ENCODE measurements around the gene RTBDN.
A peak's percentile ranks its signal among the peaks of the same experiment; 100 is the strongest.

RTBDN gene

GRCh38 chr19:12834566-12834943, at the start of gene RTBDN:
TSS of gene RTBDN (minus strand) at chr19:12834579. CDS start at chr19:12829979, 4,600 bp downstream.
- no peak for DNase-seq

GRCh38 chr19:12882589-12882988, 48.2 kb upstream of the RTBDN start:
- no peak for DNase-seq

DNA sequence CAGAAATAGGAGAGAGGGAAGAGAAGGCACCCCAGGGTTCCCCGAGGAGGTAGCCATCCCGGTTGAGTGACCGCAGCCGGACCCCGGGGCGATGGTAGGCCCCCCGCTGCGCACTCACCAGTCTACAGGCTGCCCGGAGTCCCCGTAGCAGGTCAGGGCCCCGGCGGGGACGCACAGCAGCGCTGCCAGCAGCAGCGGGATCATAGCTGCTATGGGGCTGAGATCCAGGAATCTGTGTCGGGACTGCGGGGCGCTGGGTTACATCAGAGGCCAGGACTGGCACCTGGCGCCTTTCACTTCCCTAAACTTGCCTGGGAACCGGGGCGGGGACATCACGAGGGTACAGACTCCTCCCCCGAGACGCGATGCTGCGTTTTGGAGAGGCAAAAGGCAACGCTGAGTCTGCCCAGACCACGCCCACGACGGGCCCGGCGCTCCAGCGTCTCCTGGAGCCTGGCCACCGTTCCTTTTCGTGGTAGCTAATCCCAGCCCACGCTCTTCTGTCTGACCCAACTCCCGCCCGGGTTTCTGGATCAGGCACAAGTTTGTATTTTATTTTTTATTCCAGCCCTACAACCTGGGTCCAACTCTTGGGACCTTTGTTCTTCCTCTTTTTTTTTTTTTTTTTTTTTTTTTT, 46.9 kb upstream of the RTBDN start, which contains the start of gene DNASE2:
Gene DNASE2 (minus strand): TSS at position 278 of the 637 bp plus-strand sequence. CDS start 74 bp downstream, at position 204.
- peak; percentile 98 for DNase-seq

GRCh38 chr19:12880551-12881171, 46.3 kb upstream of the RTBDN start:
- DNase-seq: peak; percentile 27

- DNase-seq: no peak
These were observed 40.7 kb upstream of the RTBDN start for GRCh38 chr19:12875086-12875485.

GRCh38 chr19:12873891-12874745, 39.7 kb upstream of the RTBDN start:
- no peak for DNase-seq

DNA sequence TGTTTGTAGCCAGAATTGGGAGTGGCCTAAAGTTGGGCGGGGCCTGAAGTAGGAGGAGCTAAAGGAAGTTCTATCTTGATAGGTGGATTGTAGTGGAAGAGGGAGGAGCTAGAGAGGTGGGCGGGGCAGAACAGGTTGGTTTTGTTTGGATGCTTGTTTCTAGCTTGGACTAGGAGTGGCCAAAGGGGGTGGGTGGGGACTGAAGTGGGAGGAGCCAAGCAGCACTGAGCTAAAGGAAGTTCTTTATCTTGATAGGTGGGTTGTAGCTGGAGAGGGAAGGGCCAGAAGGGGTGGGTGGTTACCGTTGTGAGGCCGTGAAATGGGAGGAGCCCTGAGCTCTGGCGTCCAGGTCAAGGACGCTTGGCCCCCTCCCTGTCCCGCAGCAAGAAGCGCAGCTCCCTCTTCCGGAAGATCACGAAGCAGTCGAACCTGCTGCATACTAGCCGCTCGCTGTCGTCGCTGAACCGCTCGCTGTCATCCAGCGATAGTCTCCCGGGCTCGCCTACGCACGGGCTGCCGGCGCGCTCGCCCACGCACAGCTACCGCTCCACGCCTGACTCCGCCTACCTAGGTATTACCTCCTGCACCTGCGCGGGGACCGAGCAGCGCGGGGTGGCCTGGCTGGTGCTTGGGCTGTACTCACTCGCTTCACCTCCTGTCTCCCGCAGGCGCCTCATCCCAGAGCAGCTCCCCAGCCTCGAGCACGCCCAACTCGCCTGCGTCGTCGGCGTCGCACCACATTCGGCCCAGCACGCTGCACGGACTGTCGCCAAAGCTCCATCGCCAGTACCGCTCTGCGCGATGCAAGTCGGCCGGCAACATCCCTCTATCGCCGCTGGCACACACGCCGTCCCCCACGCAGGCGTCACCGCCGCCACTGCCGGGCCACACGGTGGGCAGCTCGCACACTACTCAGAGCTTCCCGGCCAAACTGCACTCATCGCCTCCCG, 38.8 kb upstream of the RTBDN start:
- DNase-seq: peak; percentile 56

- no peak for DNase-seq
These were observed 37.9 kb upstream of the RTBDN start for GRCh38 chr19:12872255-12872654.

GRCh38 chr19:12871681-12872080, 37.3 kb upstream of the RTBDN start:
- no peak for DNase-seq

GRCh38 chr19:12868540-12869112, 34.2 kb upstream of the RTBDN start:
- DNase-seq: peak; percentile 16

DNA sequence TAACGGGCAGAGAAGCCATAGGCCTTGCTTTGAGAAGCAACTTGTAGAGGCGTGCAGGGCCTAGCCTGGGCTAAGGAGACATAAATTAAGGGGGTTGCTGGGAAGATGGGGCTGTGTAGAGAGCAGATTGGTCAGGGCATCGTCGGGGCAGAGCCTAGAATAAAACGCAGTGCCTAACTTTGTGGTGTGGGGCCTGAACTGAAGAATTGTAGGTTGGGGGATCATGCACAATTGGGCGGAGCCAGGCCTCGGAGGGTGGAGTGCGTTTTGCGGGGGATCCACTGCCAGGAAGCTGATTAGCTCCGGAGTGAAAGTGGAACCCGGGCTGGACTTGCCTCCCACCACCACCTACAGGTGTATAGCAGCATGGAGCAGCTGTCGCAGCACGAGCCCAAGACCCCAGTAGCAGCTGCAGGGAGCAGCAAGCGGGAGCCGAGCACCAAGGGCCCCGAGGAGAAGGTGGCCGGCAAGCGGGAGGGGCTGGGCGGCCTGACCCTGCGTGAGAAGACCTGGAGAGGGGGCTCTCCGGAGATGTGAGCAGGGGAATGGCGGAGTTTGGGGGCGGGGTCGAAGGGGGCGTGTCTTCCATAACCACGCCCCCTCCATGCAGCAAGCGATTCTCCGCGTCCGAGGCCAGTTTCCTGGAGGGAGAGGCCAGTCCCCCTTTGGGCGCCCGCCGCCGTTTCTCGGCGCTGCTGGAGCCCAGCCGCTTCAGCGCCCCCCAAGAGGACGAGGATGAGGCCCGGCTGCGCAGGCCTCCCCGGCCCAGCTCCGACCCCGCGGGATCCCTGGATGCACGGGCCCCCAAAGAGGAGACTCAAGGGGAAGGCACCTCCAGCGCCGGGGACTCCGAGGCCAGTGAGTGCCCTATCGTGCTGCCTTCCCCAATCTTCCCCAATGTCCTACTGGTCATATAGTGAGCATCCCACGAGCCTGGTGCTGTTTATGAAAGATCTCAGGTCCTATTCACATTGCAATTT, 33.0 kb upstream of the RTBDN start:
- DNase-seq: peak; percentile 49

GRCh38 chr19:12866416-12867119, 32.2 kb upstream of the RTBDN start:
- DNase-seq: no peak

DNA sequence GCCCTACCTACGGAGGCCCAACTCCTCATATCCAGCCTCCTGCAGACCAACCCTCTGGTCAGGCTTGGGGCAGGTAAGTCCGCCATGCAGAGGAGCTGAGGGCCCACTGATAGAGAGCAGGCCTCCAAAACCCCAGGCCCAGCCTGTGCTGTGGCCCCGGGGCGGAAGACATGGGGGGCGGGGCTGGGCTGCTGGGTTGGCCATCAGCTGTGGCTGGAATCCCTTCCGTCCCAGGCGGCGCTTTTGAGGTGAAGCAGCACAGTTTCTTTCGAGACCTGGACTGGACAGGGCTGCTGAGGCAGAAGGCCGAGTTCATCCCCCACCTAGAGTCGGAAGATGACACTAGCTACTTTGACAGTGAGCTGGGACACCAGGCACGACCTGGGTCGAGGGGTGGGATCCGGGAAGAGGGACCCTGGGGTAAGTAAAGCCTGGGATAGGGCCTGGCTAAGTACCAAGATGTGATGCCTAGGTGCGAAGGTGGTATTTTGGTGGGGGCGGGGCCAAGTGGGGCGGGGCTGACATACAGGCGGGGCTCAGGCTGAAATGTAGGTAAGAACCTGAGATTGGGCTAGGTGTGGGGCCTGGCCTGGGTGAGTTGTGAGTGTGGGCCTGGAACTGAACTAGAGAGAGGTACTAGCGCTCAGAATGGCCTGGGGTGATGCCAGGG, 31.5 kb upstream of the RTBDN start:
- no peak for DNase-seq

DNA sequence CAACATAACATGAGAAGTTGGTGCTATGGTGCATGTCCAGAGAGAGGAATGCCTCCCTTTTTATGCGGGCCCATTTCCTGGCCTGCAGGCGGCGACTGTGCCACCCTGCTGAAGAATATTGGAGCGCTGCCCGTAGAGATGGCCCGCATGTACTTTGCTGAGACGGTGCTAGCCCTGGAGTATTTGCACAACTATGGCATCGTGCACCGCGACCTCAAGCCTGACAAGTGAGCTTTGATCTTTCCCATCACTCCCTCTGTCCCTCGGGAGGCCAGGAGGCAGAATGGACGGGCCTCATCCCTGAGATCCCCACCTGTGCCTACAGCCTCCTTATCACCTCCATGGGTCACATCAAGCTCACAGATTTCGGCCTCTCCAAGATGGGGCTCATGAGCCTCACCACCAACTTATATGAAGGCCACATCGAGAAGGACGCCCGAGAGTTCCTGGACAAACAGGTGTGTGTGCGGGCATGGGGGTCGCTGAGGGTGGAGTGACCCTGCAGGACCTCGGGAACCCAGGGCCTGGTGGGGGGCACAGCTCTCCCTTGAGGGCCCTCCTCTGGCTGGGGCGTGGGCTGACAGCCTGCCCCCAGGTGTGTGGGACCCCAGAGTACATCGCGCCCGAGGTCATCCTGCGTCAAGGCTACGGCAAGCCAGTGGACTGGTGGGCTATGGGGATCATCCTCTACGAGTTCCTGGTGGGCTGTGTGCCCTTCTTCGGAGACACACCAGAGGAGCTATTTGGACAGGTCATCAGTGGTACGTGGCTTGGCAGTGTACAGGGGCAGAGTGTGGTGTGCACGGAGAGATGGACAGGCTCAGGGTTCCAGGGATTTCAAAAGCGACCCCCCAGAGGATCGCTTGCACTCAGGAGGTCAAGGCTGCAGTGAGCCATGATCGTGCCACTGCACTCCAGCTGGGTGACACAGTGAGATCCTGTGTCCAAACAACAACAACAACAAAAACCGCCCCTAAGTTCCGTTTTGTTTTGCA, 30.6 kb upstream of the RTBDN start:
- DNase-seq: no peak

DNA sequence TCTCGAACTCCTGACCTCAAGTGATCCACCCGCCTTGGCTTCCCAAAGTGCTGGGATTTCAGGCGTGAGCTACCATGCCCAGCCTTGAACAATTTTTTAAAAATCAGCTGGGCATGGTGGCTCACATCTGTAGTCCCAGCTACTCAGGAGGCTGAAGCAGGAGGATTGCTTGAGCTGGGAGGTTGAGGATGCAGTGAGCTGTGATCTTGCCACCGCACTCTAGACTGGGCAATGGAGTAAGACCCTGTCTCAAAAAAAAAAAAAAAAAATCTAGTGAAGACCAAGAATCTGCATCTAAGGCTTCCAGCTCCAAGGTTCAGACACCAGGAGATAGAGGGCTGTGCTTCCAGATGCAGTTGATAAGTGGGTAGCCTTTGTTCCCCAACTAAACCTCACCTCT, 29.8 kb upstream of the RTBDN start:
- no peak for DNase-seq

DNA sequence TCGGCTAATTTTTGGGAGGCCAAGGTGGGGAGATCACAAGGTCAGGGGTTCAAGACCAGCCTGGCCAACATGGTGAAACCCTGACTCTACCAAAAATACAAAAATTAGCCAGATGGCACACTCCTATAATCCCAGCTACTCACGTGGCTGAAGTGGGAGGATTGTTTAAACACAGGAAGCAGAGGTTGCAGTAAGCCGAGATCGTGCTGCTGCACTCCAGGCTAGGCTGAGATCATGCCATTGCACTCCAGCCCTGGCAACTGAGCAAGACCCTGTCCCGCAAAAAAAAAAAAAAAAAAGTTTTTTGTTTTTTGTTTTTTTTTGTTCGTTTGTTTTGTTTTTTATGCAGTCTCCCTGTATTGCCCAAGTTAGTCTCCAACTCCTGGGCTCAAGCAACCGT, 25.2 kb upstream of the RTBDN start:
- no peak for DNase-seq

DNA sequence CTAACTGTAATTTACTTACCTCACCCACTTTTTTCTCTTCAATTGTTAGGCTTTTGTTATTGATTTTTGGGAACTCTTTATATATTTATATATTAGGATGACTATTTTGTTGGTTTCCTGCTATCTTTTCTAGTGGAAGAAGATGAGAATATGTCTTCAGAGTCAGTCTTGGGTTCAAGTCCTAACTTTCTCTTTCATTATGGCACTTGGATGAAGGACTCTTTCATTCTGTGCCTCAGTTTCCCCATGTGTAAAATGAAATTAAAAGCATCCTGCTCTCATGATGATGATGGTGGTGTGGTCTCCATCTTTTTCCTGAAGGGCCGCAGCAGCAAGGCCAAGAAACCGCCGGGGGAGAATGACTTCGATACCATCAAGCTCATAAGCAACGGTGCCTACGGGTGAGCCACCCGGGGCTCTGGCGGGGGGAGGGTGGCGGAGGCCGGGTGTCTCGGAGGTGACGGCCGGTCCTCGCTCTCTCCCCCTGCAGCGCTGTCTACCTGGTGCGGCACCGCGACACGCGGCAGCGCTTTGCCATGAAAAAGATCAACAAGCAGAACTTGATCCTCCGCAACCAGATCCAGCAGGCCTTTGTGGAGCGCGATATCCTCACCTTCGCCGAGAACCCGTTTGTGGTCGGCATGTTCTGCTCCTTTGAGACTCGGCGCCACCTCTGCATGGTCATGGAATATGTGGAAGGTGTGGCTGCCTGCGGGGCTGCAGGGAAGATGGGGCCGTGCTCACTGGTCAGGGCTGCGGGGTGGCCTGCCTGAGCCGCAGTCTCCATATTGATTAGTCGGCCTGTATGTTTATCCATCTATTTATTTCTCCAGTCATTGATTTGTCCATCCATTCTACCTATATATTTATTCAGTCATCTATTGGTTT, 23.9 kb upstream of the RTBDN start:
- no peak for DNase-seq
